Activated T-helper 17 cell treated with anti-CD3 and anti-CD28 coated beads, Interleukin-2, amount 50 U/mL, for 72 hours (primary cell): Measurements from ENCODE around the gene SIX6. TPM values are rescaled to one million over a fixed set of nuclear protein-coding genes. Genes with fewer than 3 reads are reported as not detected.

Source experiments
- ATAC-seq: fragments of 150-1000 bp; cut with Tn5 transposase; replicated peaks from 2 replicates; pipeline ENCODE4 v1.10.0; 2021; ENCODE audit warnings: mild to moderate bottlenecking, moderate library complexity
- H3K27ac Mint-ChIP-seq: one replicate; pipeline ENCODE4 v1.8.0; 2022; ENCODE audit warnings: mixed read lengths
- H3K27me3 Mint-ChIP-seq: one replicate; pipeline ENCODE4 v1.8.0; 2022; ENCODE audit warnings: mixed read lengths
- H3K36me3 Mint-ChIP-seq: one replicate; pipeline ENCODE4 v1.8.0; 2022; ENCODE audit warnings: low read depth, mild to moderate bottlenecking, mixed read lengths
- H3K4me1 Mint-ChIP-seq: one replicate; pipeline ENCODE4 v1.8.0; 2022; ENCODE audit warnings: mixed read lengths
- H3K4me3 Mint-ChIP-seq: one replicate; pipeline ENCODE4 v1.8.0; 2022; ENCODE audit warnings: mild to moderate bottlenecking, mixed read lengths
- H3K9me3 Mint-ChIP-seq: one replicate; pipeline ENCODE4 v1.8.0; 2022; ENCODE audit warnings: mixed read lengths
- total RNA-seq, 2 donors: library from RNA; stranded (reverse); gene quantifications; one replicate each; pipeline ENCODE4 v1.2.3, GENCODE V29; 2022

Gene SIX6
- total RNA-seq, 2 donors from 2014 or later, result not detected

- Mint-ChIP-seq H3K36me3 (no peaks in the 10 kb centered on the region), H3K4me3 (no peak overlapping the region), H3K9me3 (no peaks in the 10 kb centered on the region), H3K27ac (no peak overlapping the region), H3K27me3 (peaks cover 6% of the 10 kb centered on the region), H3K4me1 (no peaks in the 10 kb centered on the region)
- no peak for ATAC-seq
Measured at GRCh38 chr14:60561845-60562746, 53.1 kb downstream of the SIX6 start.

Other genes starting within 250 kb of the SIX6 start
- not detected for gene C14orf39, start 23.1 kb upstream of the SIX6 start, total RNA-seq
- not detected for gene SIX1, start 140.3 kb downstream of the SIX6 start, total RNA-seq
- gene SIX4, start 215.2 kb downstream of the SIX6 start, total RNA-seq, result under 1 TPM in 1 of 2 donors, not detected in 1; 0.54 TPM
- gene MNAT1, start 225.6 kb downstream of the SIX6 start, total RNA-seq, result 10 to 100 TPM; 13.4 to 29.9 TPM